GM08714 (cell line): ENCODE measurements around the gene GPI.
A peak's percentile ranks its signal among the peaks of the same experiment; 100 is the strongest.

Experiments used
- H3K4me3 ChIP-seq: fragments of 200-500 bp; sonication (Bioruptor generic); 2 replicates; pipeline ENCODE4 v1.5.1; 2014; ENCODE audit warnings: mild to moderate bottlenecking, low read length, inconsistent platforms
- ZNF274 ChIP-seq: IDR thresholded peaks from 2 replicates; pipeline ENCODE4 v1.6.1; 2012; ENCODE audit warnings: mild to moderate bottlenecking, low read depth, low read length

The GPI gene

DNA sequence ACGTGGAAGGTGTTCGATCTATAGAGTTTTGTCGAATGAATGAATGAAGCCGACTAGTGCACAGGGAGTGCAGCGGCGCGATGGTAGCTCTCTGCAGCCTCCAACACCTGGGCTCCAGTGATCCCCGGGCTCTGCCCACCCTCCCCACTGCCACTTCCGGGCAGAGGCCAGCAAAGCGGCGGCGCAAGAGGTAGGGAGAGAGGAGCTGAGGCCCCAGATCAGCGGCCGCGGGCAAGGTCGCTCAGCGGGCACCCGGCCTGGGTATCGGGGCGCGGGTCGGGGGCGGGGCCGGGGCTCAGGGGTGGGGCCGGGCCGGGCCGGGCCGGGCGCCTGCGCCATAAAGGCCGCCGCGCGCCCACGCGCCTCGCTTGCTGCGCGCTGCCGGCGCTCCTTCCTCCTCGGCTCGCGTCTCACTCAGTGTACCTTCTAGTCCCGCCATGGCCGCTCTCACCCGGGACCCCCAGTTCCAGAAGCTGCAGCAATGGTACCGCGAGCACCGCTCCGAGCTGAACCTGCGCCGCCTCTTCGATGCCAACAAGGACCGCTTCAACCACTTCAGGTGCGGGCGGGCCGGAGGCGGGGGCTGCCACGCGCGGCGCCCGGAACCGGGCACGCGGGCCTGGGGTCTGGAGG, at the start of gene GPI:
GPI (plus strand) TSS at position 367 of the 633 bp plus-strand sequence; CDS start at position 438, 71 bp downstream.
- H3K4me3 ChIP-seq: peak within 1 kb of the TSS; percentile 84
- no peak for TF ChIP-seq ZNF274

DNA sequence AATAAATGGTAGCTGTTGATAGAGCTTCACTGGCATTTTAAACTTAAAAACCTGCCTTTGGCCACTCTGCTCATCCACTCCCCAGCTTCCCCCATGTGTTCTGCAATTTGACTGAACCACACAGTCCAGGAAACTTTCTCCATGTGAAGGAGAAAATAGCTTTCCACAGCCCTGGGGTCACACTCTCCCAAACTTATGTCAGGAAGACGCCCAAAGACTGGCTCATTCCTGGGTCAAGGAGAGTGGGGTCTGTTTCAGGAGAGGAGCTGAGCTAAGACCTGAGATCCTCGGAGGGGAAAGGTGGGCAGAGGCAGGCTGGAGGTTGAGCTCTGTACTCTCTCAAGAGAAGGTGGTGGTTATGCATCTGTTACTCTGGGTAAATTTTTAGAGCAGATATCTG, 48.7 kb upstream of the GPI start:
- no peak for TF ChIP-seq ZNF274

DNA sequence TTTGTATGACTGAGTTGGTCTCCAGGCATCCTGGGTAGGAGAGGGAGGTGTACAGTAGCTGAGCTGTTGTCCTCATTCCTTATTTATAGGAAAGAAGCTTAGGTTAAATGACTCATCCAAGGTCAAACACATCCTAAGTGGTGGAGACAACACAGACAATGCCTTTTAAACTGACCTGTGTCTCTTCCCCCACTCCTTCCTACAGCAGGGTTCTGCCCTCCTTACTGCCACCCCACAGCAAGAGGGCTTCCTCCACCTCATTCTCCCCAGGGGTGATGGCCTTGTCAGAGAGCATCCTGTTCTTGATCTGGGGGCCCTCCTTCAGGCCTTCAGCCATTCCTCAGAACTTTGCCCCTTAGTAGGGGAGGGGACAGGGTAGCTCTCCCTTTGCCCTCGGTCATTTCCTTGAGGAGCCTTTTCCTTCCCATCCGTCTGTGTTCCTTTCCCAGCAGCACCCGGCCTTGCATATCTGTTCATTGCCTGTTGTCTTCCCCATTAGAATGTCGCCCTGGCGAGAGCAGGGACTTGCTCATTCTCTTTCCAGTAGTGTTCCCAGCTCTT, 48.2 kb upstream of the GPI start:
- H3K4me3 ChIP-seq: no peak overlapping the region
- TF ChIP-seq ZNF274: no peak

More for the DNA sequence above, 48.7 kb upstream of the GPI start:
- no peak overlapping the region for H3K4me3 ChIP-seq

DNA sequence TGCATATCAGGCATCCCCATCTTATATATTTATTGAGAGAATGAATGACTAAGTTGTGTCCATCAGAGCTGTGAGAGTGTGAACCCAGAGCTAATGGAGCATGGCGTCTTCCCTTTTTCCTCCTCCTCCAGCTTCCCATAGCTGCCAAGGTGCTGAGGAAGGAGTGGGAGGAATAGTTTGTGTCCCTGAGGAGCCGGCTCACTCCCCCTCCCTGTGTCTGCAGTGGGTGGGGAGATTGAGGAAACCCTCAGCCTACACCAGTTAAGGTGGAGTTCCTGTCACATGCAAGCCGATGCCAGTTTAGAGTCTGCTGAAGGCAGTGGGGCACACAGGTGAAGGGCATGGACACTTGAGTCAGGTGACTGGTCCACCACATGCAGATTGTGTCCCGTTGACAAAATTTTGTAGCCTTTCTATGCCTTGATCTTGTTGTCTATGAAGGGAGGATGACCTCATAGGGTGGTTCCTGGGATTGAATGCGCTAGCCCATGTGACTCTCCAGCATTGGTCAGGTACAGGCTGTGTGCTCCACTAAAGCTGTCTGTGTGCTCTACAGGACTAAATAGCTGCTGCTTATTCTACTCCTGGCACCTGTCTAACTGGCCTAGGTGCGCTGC, 47.6 kb upstream of the GPI start:
- TF ChIP-seq ZNF274: no peak
- no peak overlapping the region for H3K4me3 ChIP-seq

DNA sequence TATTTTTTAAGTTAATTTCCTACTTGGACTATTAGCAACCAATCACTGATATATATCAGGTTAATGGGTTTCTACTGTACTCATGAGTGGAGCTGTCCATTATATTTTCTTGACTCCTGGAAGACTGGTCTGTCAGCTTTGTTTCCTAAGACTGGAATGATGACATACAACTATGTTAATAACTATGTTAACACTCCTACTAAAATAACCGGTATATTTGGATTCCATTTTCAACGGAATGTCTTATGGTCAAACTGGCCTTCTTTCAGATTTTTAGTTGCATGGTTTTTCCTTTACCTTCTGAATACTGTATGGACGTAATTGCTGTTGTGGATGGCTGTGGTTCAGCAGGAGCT, 45.8 kb upstream of the GPI start:
- TF ChIP-seq ZNF274: no peak

DNA sequence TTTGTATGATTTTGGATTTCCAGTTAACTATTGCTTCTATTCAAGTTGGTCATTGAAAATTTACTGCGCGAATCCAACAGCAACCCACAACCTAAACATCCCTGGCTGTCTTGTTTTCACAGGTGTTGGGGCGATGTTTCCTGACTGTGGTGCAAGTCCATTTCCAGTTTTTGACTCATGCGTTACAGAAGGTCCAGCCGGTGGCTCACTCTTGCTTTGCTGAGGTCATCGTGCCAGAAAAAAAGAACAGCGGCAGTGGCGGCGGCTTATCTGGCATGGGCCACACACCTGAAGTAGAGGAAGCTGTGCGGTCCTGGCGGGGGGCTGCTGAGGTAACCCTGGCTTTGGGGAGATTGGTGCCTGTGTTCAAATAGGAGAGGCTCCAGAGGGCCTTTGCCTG, 45.2 kb upstream of the GPI start:
- TF ChIP-seq ZNF274: no peak
- no peak overlapping the region for H3K4me3 ChIP-seq

More for the DNA sequence above, 45.8 kb upstream of the GPI start:
- no peak overlapping the region for H3K4me3 ChIP-seq

DNA sequence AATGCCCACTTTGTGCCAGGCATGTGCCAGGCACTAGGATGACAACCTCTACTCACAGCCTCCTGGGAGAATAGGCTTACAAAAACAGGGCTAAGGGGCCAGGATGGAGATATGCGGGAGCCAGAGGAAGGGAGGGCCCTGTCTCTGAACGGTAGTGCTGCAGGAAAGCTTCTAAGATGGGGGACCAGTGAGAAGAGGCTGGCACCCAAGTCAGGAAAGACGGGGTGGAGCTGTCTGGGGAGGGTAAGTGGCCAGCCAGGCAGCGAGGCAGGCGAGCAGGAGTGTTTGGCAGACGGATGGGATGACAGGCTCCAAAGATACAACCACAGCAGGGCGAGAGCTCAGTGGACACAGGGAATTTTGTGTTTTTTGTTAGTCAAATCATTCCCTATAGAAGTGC, 44.7 kb upstream of the GPI start:
- TF ChIP-seq ZNF274: no peak
- H3K4me3 ChIP-seq: no peak overlapping the region

DNA sequence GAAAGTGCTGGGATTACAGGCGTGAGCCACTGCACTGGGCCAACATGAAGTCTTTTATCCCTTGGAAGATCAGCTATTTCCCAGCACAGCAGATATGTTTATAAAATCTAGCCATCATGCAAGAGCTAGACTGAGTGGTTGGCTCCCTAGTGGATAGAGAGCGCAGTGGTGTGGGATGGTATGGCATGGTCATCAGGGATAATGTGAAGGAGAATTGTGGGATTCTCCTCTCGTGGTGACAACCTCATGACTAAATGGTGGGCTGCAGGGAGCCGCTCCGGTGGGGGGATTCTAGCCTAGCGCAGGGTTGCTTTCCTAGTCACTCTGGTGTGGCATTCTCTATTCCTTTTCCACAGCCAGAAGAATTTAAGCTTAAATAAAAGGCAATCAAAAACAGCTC, 43.3 kb upstream of the GPI start:
- TF ChIP-seq ZNF274: no peak
- H3K4me3 ChIP-seq: no peak overlapping the region

DNA sequence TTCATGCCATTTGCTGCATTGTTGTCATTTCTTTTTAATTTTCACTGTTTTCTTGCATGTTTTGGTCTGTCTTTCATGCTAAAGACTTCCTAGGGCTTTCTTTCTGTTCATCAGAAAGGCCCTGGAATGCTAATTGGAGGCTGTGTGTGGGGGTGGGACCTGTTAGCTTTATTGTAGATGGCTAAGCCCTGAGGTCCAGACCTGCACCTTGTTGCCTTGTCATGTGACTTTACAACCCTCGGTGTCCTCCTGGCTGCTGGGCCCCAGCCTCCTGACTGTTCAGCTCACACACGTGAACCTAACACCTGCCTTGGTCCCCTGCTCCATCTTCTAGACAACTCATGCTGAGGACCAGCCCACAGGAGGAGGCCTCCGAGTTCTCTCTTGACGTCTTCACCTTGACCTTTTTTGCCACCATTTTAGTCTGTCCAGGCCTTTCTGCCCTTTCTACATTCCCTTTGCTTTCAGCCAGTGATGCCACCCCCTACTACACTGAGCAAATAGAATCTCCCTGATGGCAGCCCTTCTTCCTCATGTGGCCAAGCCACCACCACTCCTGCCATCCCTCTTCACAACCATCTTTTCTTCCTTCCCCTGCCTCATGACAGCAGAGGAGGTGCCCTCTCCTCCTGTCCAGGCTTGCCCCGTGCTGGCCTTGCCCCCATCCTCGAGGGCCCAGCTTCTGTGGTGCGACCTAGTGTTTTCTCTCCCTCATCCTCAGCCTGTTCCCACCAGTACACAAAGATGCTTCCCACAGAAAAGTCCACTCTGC, 41.4 kb upstream of the GPI start:
- no peak overlapping the region for H3K4me3 ChIP-seq
- no peak for TF ChIP-seq ZNF274

DNA sequence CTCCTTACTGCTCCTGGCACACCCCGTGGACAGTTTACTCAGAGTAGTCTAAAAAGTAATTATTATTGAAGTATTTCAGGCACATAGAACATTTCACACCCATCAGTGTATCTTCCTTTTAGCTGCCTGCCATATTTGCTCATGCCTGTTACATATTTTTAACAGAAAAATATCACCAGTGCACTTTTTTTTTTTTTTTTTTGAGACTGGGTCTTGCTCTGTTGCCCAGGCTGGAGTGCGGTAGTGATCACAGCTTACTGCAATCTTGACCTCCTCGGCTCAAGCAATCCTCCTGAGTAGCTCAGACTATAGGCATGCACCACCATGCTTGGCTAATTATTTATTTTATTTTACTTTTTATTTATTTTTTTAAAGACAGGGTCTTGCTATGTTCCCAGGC, 40.7 kb upstream of the GPI start:
- no peak overlapping the region for H3K4me3 ChIP-seq
- TF ChIP-seq ZNF274: no peak

DNA sequence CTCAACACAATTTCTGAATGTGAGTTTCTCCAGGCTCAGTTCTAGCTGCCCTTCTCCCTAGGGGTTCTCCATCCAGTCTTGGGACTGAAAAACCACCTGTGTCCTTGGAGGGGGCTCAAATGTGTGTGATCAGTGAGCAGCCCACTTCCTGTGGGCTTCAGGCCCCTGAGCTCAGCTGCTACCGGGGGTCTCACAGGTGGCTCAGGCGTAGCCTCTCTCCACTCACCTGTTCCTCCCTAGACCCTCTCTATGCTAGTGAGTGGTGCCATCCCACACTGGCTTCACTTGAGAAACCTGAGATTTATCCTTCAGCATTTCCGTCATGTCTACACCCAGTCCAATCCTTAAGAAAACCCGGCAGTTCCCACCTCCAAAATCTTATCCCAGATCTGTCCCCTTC, 39.8 kb upstream of the GPI start:
- H3K4me3 ChIP-seq: no peak overlapping the region
- no peak for TF ChIP-seq ZNF274

DNA sequence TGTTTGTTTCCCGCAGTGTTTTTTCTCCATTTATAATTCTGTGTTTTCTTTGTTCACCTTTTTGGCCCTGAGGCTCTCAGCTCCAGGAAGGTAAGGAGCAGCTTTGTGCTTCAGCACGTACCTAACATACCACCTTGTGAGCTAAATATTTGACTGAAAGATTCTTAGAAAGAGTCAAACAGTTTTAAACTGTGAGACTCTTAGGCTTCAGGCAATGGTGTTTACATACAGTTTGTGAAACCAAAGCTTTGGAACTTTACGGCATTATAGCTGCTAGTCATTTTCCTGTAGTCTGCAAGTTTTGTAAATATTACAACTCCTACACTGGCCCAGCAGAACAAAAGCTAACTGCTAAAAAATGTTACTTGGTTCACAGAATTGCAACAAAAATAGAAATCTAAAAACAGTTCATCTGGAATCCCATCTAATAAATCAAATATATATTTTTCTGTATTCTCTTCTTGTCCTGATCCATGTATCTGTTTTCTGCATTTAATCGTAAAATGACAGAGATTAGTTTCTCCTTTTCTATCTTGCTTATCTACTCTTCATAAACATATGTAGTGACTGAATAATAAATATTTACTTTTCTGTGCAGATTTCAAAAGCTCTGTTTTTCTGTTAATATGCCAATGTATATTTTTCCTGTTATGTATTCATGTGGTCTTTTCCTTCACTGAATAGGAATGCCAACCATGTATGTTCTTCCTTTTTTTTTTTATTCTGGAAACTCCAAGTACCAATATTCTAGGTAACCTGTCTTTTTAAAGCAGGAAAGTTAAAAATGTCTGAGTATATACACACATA, 38.8 kb upstream of the GPI start:
- TF ChIP-seq ZNF274: no peak
- H3K4me3 ChIP-seq: no peak overlapping the region

DNA sequence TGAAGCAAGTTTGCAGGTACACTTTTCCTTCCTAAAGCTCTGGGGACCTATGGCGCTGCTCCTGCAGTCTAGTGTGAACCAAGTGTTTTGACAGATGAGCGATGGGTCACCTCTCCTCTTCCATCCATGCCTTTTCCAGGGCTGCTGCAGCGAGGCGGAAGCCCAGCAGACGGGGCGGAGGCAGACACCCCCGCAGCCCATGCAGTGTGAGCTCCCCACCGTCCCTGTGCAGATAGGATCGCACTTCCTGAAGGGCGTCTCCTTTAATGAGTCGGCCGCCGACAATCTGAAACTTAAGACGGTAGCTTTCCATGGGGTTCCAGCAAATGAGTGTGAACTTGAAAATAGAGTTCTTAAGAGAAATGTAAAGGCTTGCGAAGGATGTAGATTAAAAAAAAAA, 37.1 kb upstream of the GPI start:
- no peak for TF ChIP-seq ZNF274
- H3K4me3 ChIP-seq: no peak overlapping the region

DNA sequence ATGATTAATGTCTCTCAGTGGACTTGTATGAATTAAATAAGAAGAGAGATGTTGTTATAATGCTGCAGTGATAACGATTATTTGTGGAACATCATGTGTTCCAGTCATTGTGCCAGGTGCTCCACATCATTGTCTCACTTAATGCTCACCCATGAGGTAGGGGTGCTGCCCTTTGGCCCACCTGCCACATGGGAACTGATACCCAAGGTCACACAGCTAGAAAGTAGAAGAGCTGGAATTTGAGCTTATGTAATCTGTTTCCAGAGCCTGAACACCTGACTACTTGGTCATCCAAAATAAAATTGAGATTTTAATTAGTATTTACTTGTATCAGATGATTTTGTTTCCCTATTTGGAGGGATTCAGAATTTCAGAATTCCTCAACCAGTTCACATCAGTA, 36.0 kb upstream of the GPI start:
- H3K4me3 ChIP-seq: no peak overlapping the region
- no peak for TF ChIP-seq ZNF274
